Measurements from ENCODE around the gene TRMT13. TPM values are rescaled to one million over a fixed set of nuclear protein-coding genes. Genes with fewer than 3 reads are reported as not detected.

TRMT13 gene
- polyA plus RNA-seq, 1 experiment = 17.9 TPM

DNA sequence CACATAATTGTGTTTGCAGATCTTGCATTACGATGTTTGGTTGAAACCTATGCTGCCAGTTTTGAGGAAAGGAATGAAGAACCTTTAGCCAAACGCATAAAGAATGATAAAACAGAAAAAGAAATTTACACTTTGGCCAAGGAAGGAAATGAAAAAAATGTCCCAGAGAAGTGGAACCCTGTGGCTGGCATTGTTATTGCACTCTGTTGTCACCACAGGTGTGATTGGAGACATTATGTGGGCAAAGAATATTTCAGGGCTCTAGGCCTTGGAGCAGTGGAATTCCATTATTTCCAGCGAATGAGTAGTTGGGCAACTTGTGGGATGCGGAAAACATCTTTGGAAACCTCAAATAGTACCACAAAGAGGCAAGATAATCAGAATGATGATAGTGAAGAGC is 14.9 kb downstream of the TRMT13 start:
- no peak for DNase-seq (ENCODE audit: low read depth, low spot score)
- TF ChIP-seq, protein P1, sequence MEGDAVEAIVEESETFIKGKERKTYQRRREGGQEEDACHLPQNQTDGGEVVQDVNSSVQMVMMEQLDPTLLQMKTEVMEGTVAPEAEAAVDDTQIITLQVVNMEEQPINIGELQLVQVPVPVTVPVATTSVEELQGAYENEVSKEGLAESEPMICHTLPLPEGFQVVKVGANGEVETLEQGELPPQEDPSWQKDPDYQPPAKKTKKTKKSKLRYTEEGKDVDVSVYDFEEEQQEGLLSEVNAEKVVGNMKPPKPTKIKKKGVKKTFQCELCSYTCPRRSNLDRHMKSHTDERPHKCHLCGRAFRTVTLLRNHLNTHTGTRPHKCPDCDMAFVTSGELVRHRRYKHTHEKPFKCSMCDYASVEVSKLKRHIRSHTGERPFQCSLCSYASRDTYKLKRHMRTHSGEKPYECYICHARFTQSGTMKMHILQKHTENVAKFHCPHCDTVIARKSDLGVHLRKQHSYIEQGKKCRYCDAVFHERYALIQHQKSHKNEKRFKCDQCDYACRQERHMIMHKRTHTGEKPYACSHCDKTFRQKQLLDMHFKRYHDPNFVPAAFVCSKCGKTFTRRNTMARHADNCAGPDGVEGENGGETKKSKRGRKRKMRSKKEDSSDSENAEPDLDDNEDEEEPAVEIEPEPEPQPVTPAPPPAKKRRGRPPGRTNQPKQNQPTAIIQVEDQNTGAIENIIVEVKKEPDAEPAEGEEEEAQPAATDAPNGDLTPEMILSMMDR (IDR thresholded peaks at IDR 0.05; ENCODE audit: low read depth, low read length) = no peak
- no peak overlapping the region for H3K4me3 ChIP-seq (ENCODE audit: low read depth, low read length)
- no peaks in the 10 kb centered on the region for H3K9me3 ChIP-seq (ENCODE audit: control insufficient read depth, insufficient read depth, low read length)
- H3K27ac ChIP-seq (ENCODE audit: low read depth, low read length) = no peak overlapping the region
- POLR2A ChIA-PET = no interaction called here
- H3K27me3 ChIP-seq (ENCODE audit: control insufficient read depth, insufficient read depth, low read length) = no peaks in the 10 kb centered on the region
- CTCF ChIA-PET = interaction anchor here (0.5 kb wide), 1 partner anchor 133 kb away, joined by 4 read pairs; no protein-coding TSS in a partner anchor

DNA sequence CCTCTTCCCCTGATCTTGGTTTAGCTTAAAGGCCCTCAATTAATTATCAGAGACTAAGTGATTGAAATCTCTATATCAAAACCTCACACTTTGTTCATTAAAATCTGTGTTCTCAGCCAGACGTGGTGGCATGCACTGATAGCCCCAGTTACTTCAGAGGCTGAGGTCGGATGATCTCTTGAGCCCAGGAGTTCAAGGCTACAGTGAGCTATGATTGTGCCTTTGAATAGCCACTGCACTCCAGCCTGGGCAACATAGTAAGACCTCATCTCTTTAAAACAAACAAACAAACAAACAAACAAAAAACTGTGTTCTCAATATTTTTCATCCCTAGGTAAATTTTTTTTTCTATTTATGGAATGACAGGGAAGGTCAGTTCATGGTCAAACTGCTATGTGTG is 18.7 kb downstream of the TRMT13 start:
- ChIA-PET CTCF (interaction anchor here (0.5 kb wide), 1 partner anchor 62 kb away, joined by 4 read pairs; no protein-coding TSS in a partner anchor), POLR2A (no interaction called here)
- H3K9me3 ChIP-seq (ENCODE audit: control insufficient read depth, insufficient read depth, low read length) = no peaks in the 10 kb centered on the region
- H3K27me3 ChIP-seq (ENCODE audit: control insufficient read depth, insufficient read depth, low read length) = no peaks in the 10 kb centered on the region
- H3K27ac ChIP-seq (ENCODE audit: low read depth, low read length) = no peak overlapping the region
- TF ChIP-seq, protein P1 (IDR thresholded peaks at IDR 0.05; ENCODE audit: low read depth, low read length) = no peak
- H3K4me3 ChIP-seq (ENCODE audit: low read depth, low read length) = no peak overlapping the region
- no peak for DNase-seq (ENCODE audit: low read depth, low spot score)

DNA sequence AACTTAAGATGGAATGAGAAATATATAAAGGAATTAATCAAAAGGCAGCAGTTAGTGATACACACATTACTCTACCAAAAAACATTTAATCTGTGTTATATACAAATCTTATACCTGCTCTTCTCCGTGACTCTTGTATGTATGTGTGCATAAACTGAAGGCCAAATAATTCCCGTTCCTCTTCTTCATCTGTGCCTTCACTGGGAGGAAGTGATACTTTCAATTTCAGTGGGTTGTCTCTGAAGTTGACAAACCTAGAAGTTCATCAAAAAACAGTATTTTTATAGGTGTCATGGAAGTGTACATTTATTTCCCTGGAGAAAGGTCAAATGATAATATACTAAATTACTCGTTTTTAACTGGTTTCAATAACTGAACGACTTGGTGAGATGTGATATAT is 19.3 kb downstream of the TRMT13 start:
- CTCF ChIA-PET = interaction anchor here (0.5 to 0.9 kb wide), 2 partner anchors 62 to 307 kb away, joined by 4 read pairs; no protein-coding TSS in a partner anchor
- H3K27me3 ChIP-seq (ENCODE audit: control insufficient read depth, insufficient read depth, low read length) = no peaks in the 10 kb centered on the region
- H3K9me3 ChIP-seq (ENCODE audit: control insufficient read depth, insufficient read depth, low read length) = no peaks in the 10 kb centered on the region
- no peak overlapping the region for H3K4me3 ChIP-seq (ENCODE audit: low read depth, low read length)
- DNase-seq (ENCODE audit: low read depth, low spot score) = no peak
- H3K27ac ChIP-seq (ENCODE audit: low read depth, low read length) = no peak overlapping the region
- POLR2A ChIA-PET = no interaction called here
- TF ChIP-seq, protein P1 (IDR thresholded peaks at IDR 0.05; ENCODE audit: low read depth, low read length) = no peak

DNA sequence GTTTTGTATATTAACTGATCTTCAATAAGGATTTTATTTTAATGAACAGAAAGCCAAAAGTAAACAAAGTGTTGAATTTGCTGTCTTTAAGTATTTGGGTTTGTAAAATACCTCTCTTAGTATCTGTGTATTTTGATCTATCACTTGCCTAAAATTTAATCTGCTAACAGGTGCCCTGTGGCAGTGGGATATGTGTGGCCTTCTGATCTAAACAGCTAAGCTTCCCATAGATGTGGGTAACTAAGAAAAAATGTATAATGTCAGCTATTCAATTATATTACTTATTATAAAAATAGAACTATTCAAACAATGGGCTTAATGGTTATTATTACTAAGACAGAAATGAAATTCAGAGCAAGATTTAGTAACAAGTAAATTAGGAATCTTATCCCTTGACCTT is 29.9 kb downstream of the TRMT13 start:
- ChIA-PET POLR2A (no interaction called here), CTCF (interaction anchor here (0.6 to 0.8 kb wide), 3 partner anchors 29 to 706 kb away, joined by 3 read pairs; no protein-coding TSS in a partner anchor)
- no peak overlapping the region for H3K27ac ChIP-seq (ENCODE audit: low read depth, low read length)
- no peak overlapping the region for H3K4me3 ChIP-seq (ENCODE audit: low read depth, low read length)
- no peaks in the 10 kb centered on the region for H3K9me3 ChIP-seq (ENCODE audit: control insufficient read depth, insufficient read depth, low read length)
- H3K27me3 ChIP-seq (ENCODE audit: control insufficient read depth, insufficient read depth, low read length) = no peaks in the 10 kb centered on the region
- DNase-seq (ENCODE audit: low read depth, low spot score) = no peak
- TF ChIP-seq, protein P1 (IDR thresholded peaks at IDR 0.05; ENCODE audit: low read depth, low read length) = no peak

DNA sequence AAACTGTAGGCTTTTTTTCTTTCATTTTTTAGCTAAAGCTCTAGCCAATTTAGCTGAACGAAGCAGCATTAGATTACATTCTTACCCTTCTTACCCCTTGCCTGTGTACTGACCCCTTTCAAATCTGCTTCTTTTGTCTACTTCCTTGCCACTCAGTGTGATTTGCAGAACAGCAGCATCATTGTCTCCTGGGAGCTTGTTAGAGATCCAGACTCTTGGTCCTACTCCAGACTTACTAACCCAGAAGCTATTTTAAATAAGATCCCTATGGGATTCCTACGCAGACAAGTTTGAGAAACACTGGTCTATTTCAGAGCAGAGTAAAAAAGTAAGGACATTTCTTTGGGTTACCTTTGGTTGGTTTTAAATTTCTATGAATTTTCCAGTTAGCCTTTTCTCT is 31.3 kb downstream of the TRMT13 start:
- POLR2A ChIA-PET = no interaction called here
- Histone ChIP-seq H3K4me3 (ENCODE audit: low read depth, low read length) (no peak overlapping the region), H3K27me3 (ENCODE audit: control insufficient read depth, insufficient read depth, low read length) (no peaks in the 10 kb centered on the region), H3K27ac (ENCODE audit: low read depth, low read length) (no peak overlapping the region), H3K9me3 (ENCODE audit: control insufficient read depth, insufficient read depth, low read length) (no peaks in the 10 kb centered on the region)
- no peak for DNase-seq (ENCODE audit: low read depth, low spot score)
- TF ChIP-seq, protein P1 (IDR thresholded peaks at IDR 0.05; ENCODE audit: low read depth, low read length) = no peak
- CTCF ChIA-PET = interaction anchor here (1.0 kb wide), 1 partner anchor 295 kb away, joined by 4 read pairs; no protein-coding TSS in a partner anchor
